Activated CD8-positive, alpha-beta memory T cell treated with anti-CD3 and anti-CD28 coated beads, Interleukin-2, amount 50 U/mL, for 24 hours (primary cell): Measurements from ENCODE around the gene TXN2.
"Not testable (repeated sequence)": the region's sequence is repeated elsewhere in the genome, so short reads cannot be mapped to it uniquely, and the experiment has no call there.

Experiments
- DNase-seq: peaks from one replicate; pipeline ENCODE4 v3.0.0-alpha.2; 2020; ENCODE audit errors: extremely low read depth

Gene TXN2

DNA sequence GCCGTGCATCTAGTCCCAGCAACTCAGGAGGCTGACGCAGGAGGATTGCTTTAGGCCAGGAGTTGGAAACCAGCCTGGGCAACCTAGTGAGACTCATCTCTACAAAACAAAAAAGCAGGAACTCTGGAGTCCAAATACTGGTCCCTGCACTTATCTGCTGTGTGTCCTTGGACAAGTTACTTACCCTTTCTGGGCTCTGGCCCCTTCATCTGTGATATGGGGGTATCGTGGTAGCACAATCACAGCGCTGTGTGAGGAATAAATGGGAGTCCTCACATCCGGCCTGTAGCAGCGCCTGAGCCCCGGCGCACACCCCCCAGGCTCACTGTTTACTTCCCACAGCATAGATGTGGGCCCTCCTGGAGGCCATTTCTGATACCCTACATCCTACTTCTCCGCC is 49.5 kb downstream of the TXN2 start:
- DNase-seq, result no peak

DNA sequence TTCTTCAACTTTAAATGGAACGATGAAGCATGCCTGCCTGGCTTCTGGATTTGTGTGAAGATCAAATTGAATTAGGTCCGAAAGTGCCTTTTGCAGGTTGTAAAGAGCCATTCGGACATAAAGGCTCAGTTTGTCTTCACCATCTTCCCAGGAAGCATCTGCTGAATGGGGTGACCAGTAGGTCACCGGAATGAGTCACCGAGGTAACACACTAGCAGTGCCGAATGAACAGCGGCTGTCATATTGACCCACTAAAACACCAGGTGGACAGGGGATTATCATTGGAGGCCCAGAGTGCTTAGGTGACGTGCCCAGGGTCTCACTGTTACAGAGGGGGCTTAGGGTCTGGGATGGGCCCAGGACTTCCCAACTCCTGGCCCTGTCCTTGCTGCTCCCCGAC is 50.6 kb downstream of the TXN2 start:
- DNase-seq, result no peak

DNA sequence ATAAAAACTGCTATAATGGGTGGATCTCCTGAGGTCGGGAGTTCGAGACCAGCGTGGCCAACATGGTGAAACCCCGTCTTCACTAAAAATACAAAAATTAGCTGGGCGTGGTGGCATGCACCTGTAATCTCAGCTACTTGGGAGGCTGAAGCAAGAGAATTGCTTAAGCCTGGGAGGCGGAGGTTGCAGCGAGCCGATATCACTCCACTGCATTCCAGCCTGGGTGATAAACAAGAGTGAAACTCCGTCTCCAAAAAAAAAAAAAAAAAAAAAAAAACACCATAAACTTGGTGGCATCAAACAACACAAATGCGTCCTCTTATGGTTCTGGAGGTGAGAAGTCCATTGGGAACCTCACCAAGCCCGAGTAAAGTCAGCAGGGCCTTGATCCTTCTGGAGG is 53.5 kb downstream of the TXN2 start:
- not testable (repeated sequence) for DNase-seq

- no peak for DNase-seq
Observed at GRCh38 chr22:36425977-36426523, 55.4 kb downstream of the TXN2 start.

DNA sequence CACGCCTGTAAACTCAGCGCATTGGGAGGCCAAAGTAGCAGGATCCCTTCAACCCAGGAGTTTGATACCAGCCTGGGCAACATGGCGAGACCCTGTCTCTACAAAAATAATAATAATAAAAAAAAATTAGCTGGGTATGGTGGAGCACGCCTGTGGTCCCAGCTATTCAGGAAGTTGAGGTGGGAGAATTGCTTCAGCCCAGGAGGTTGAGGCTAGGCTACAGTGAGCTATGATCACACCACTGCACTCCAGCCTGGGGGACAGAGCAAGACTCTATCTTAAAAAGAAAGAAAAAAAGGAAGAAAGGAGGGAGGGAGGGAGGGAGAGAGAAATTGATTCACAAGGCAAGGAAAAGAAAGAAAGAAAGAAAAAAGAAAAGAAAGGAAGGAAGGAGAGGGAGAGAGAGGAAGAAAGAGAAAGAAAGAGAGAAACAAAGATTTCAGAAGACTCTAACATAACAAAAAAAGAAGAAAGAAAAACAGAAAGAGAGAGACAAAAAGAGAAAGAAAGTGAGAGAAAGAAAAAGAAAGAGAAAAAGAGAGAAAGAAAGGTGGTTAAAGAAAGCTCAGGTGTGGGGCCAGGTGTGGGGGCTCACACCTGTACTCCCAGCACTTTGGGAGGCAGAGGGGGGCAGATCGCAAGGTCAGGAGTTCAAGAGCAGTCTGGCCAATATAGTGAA is 56.4 kb downstream of the TXN2 start:
- DNase-seq, result no peak

GRCh38 chr22:36424466-36424865 is 57.0 kb downstream of the TXN2 start:
- not testable (repeated sequence) for DNase-seq

DNA sequence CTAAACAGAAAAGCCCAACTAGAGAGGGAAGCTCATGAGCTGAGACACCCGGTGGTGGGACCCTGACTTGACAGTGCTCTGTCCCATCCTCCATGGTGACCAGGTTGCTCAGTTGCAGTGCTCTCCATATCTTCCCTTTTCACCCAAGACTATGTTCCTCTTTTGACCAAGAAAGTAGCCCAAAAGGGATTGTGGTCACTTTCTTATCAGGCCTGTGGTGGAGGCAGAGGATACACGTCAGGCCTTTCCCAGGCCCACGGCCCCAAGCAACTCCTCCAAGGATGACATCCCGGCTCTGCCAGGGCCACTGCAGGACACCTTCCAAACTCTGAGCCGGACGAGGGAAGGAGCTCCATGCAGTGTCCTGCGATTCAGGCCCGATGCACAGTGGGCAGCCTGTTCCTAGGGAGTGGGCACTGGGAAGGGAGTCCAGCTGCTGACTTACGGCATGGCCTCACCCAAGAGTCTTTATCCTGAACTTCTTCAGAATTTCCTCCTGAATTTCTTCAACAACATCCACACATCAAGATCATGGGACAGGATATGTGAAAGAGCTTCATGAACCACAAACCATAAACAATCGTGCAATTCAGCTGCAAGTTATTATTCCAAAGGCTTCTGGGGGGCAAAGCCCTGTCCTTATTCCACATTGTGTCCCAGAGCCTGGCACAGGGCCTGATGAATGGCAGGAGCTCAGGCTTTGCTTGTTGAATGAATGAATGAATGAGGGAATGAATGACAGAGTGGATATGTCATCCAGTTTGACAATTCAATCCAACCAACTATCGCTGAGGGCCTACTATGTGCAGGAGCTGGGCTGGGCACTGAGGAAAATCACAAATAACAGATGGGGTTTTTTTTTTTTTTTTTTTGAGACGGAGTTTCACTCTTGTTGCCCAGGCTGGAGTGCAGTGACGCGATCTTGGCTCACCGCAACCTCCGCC is 57.7 kb downstream of the TXN2 start:
- DNase-seq, result no peak

GRCh38 chr22:36422287-36423014 is 59.0 kb downstream of the TXN2 start:
- DNase-seq, result no peak

- no peak for DNase-seq
Observed at GRCh38 chr22:36419912-36420882, 61.2 kb downstream of the TXN2 start.

GRCh38 chr22:36419177-36419911 is 62.1 kb downstream of the TXN2 start:
- no peak for DNase-seq

DNA sequence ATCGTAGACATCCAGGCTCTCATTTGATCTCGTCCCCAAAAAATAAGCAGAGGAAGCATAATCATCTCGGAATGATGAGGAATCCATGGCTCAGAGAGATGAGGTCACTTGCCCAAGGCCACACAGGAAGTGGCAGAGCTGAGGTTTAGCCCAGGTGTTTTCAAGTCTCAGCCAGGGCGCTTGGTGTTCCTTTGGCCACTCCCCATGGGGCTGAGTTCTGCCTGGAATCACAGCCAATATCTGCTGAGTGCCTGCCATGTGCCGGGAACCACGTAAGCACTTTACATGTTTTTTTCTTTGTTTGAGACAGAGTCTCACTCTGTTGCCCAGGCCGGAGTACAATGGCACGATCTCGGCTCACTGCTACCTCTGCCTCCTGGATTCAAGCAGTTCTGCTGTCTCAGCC is 64.2 kb downstream of the TXN2 start:
- DNase-seq, result no peak
